ENCODE measurements around the gene ZNF618. TPM values are rescaled to one million over a fixed set of nuclear protein-coding genes. Genes with fewer than 3 reads are reported as not detected.

Gene ZNF618
- total RNA-seq, 1 donor from 2014 or later = 10.2 TPM

GRCh38 chr9:113882636-113883164 is 6.6 kb downstream of the ZNF618 start:
- intact Hi-C loops (cut with DNase I) = no loop called here
- no peaks in the 10 kb centered on the region for H3K36me3 ChIP-seq
- no peaks in the 10 kb centered on the region for H3K27me3 ChIP-seq (ENCODE audit: low read depth)
- H3K9me3 ChIP-seq = no peaks in the 10 kb centered on the region
- no peak for TF ChIP-seq CTCF (IDR thresholded peaks at IDR 0.05)
- DNase-seq (no peak), ATAC-seq (no peak)
- H3K27ac ChIP-seq = no peak overlapping the region
- peaks cover 24% of the 10 kb centered on the region for H3K4me1 ChIP-seq
- no peak overlapping the region for H3K4me3 ChIP-seq

GRCh38 chr9:113885183-113886025 is 9.3 kb downstream of the ZNF618 start:
- Histone ChIP-seq H3K4me3 (no peak overlapping the region), H3K4me1 (peaks cover 24% of the 10 kb centered on the region), H3K9me3 (peaks cover under 1% of the 10 kb centered on the region), H3K36me3 (no peaks in the 10 kb centered on the region), H3K27ac (peak overlapping the region; percentile 15), H3K27me3 (ENCODE audit: low read depth) (no peaks in the 10 kb centered on the region)
- DNase-seq = no peak
- no peak for ATAC-seq
- TF ChIP-seq CTCF (IDR thresholded peaks at IDR 0.05) = no peak
- intact Hi-C loops (cut with DNase I) = no loop called here

- Histone ChIP-seq H3K4me1 (peaks cover 24% of the 10 kb centered on the region), H3K4me3 (peak overlapping the region; percentile 42), H3K36me3 (no peaks in the 10 kb centered on the region), H3K9me3 (peaks cover 5% of the 10 kb centered on the region), H3K27ac (peak overlapping the region; percentile 15), H3K27me3 (ENCODE audit: low read depth) (no peaks in the 10 kb centered on the region)
- intact Hi-C loops (cut with DNase I) = no loop called here
- no peak for DNase-seq
- ATAC-seq = peak; percentile 31 to 79
- no peak for TF ChIP-seq CTCF (IDR thresholded peaks at IDR 0.05)
These were observed 9.9 kb downstream of the ZNF618 start for GRCh38 chr9:113886026-113886369.

DNA sequence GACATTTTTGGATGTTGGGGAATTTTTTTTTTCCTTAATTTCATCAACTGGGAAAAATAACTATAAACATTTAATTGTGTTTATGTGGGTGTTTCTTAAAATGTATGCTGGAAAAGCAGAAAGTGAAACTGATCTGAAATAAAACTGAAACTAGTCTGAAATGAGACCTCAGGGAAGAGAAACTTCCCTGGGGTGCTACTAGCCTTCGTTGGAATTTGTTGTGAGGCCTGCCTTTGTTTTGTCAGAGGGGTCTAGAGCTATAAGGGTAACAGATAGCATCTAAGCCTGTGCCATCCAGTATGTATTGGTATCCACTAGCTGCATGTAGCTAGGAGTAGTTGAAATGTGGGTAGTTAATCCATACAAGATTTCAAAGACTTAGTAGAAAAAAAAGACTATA is 10.4 kb downstream of the ZNF618 start:
- Histone ChIP-seq H3K9me3 (peaks cover 5% of the 10 kb centered on the region), H3K4me1 (peaks cover 24% of the 10 kb centered on the region), H3K27me3 (ENCODE audit: low read depth) (no peaks in the 10 kb centered on the region), H3K36me3 (no peaks in the 10 kb centered on the region), H3K4me3 (peak overlapping the region; percentile 42), H3K27ac (peak overlapping the region; percentile 15)
- TF ChIP-seq CTCF (IDR thresholded peaks at IDR 0.05) = no peak
- intact Hi-C loops (cut with DNase I) = no loop called here
- DNase-seq (no peak), ATAC-seq (peak; percentile 30 to 75)

- H3K27me3 ChIP-seq (ENCODE audit: low read depth) = no peaks in the 10 kb centered on the region
- TF ChIP-seq CTCF (IDR thresholded peaks at IDR 0.05) = no peak
- H3K36me3 ChIP-seq = no peaks in the 10 kb centered on the region
- H3K9me3 ChIP-seq = peaks cover 5% of the 10 kb centered on the region
- H3K27ac ChIP-seq = no peak overlapping the region
- DNase-seq = no peak
- intact Hi-C loops (cut with DNase I) = no loop called here
- ATAC-seq = peak; percentile 27 to 70
- peaks cover 24% of the 10 kb centered on the region for H3K4me1 ChIP-seq
- peak overlapping the region; percentile 42 for H3K4me3 ChIP-seq
These were observed 10.8 kb downstream of the ZNF618 start for GRCh38 chr9:113886933-113887332.

All from lower lobe of right lung (tissue), 2 donors.